OCI-LY3 (cell line): Measurements from ENCODE around the gene TNFRSF21.
"Not testable (repeated sequence)": the region's sequence is repeated elsewhere in the genome, so short reads cannot be mapped to it uniquely, and the experiment has no call there.

Experiments used
- CTCF ChIP-seq: fragments of 200-600, 300-600 bp; sonication (generic); IDR thresholded peaks from 2 replicates; pipeline ENCODE4 v1.5.1; 2014; ENCODE audit warnings: antibody characterized with exemption, low read length, low read depth
- EZH2phosphoT487 ChIP-seq: fragments of 200-600 bp; shearing (Covaris generic); IDR thresholded peaks from 2 replicates; pipeline ENCODE4 v1.6.1; 2018; ENCODE audit warnings: antibody characterized with exemption, mixed run types, low read depth

- TF ChIP-seq CTCF, EZH2phosphoT487: not testable (repeated sequence)
Observed at GRCh38 chr6:47328606-47329005, 18.9 kb upstream of the TNFRSF21 start.
